IMR-90 (cell line): Measurements from ENCODE around the gene CCDC63. TPM values are rescaled to one million over a fixed set of nuclear protein-coding genes. Genes with fewer than 3 reads are reported as not detected.

ENCODE experiments used
- ATAC-seq: fragments of 200-7000 bp; cut with Tn5 transposase; 2 replicates; pipeline ENCODE4 v1.9.1; 2020; ENCODE audit warnings: low read depth, mild to moderate bottlenecking, moderate library complexity
- BruUV-seq: library from RNA; stranded (reverse); fragments of 400-500 nt; replicated peaks from 2 replicates; lab custom pipeline; 2021; lab: Mats Ljungman, UMichigan
- CTCF ChIA-PET: fragments of 300-600 bp; formaldehyde crosslinking; extraction: SDS; loops from one replicate; lab custom pipeline; 2021; ENCODE audit warnings: antibody characterized with exemption; lab: Yijun Ruan, JAX
- POLR2A ChIA-PET: fragments of 300-600 bp; sonication (Branson Sonifier 250); formaldehyde crosslinking; loops from one replicate; lab custom pipeline; 2022; ENCODE audit warnings: antibody characterized with exemption; ENCODE audit not compliant: unreplicated experiment; lab: Charles Lee
- DNase-seq: peaks from one replicate; pipeline ENCODE4 v3.0.0; 2013
- H2AFZ ChIP-seq: replicated peaks from 2 replicates; pipeline ENCODE3; 2013; ENCODE audit warnings: low read length, mild to moderate bottlenecking; ENCODE audit not compliant: poor library complexity
- H2AK5ac ChIP-seq: 2 replicates; pipeline ENCODE4 v1.6.1; 2013; ENCODE audit warnings: low read depth, low read length, inconsistent platforms
- H2AK9ac ChIP-seq: replicated peaks from 2 replicates; pipeline ENCODE3; 2013; ENCODE audit warnings: mild to moderate bottlenecking, low read depth, low read length, moderate library complexity; ENCODE audit not compliant: poor library complexity
- H2BK120ac ChIP-seq: 2 replicates; pipeline ENCODE4 v1.6.1; 2013; ENCODE audit warnings: low read depth, low read length, inconsistent platforms
- H2BK15ac ChIP-seq: 3 replicates; pipeline ENCODE4 v1.6.1; 2013; ENCODE audit warnings: low read depth, low read length, inconsistent platforms
- H2BK20ac ChIP-seq: 2 replicates; pipeline ENCODE4 v1.6.1; 2013; ENCODE audit warnings: low read depth, mild to moderate bottlenecking, inconsistent platforms, low read length, moderate library complexity
- H2BK5ac ChIP-seq: 2 replicates; pipeline ENCODE4 v1.6.1; 2013; ENCODE audit warnings: mild to moderate bottlenecking, low read depth, low read length, inconsistent platforms; ENCODE audit not compliant: poor library complexity, severe bottlenecking
- H3K14ac ChIP-seq: replicated peaks from 2 replicates; pipeline ENCODE4 v1.6.1; 2013; ENCODE audit warnings: low read depth, low read length, inconsistent platforms
- H3K18ac ChIP-seq: 2 replicates; pipeline ENCODE4 v1.6.1; 2013; ENCODE audit warnings: low read depth, low read length, control low read depth
- H3K23ac ChIP-seq: 2 replicates; pipeline ENCODE4 v1.6.1; 2013; ENCODE audit warnings: low read depth, low read length, inconsistent platforms
- H3K27ac ChIP-seq: 2 replicates; pipeline ENCODE4 v1.5.1; 2013; ENCODE audit warnings: mild to moderate bottlenecking, control low read depth, low read length; ENCODE audit not compliant: insufficient read depth
- H3K27me3 ChIP-seq: 2 replicates; pipeline ENCODE4 v1.6.1; 2013; ENCODE audit warnings: low read length; ENCODE audit not compliant: control insufficient read depth, insufficient read depth
- H3K36me3 ChIP-seq: 2 replicates; pipeline ENCODE4 v1.6.1; 2013; ENCODE audit warnings: low read length, mixed read lengths; ENCODE audit not compliant: control insufficient read depth, insufficient read depth
- H3K4ac ChIP-seq: 2 replicates; pipeline ENCODE4 v1.6.1; 2013; ENCODE audit warnings: low read depth, low read length, inconsistent platforms
- H3K4me1 ChIP-seq: 2 replicates; pipeline ENCODE4 v1.6.1; 2013; ENCODE audit warnings: low read length, mixed read lengths; ENCODE audit not compliant: control insufficient read depth, insufficient read depth
- H3K4me2 ChIP-seq: 2 replicates; pipeline ENCODE4 v1.6.1; 2013; ENCODE audit warnings: low read depth, mild to moderate bottlenecking, control low read depth, low read length, moderate library complexity
- H3K4me3 ChIP-seq: 2 replicates; pipeline ENCODE4 v1.5.1; 2013; ENCODE audit warnings: low read depth, mild to moderate bottlenecking, control low read depth, low read length, moderate library complexity; ENCODE audit not compliant: insufficient read depth
- H3K56ac ChIP-seq: 2 replicates; pipeline ENCODE4 v1.6.1; 2013; ENCODE audit warnings: low read length, inconsistent platforms; ENCODE audit not compliant: insufficient read depth; ENCODE audit errors: extremely low read depth
- H3K79me1 ChIP-seq, 2 experiments: 2 replicates each; pipeline ENCODE4 v1.6.1; 2013; ENCODE audit warnings: low read length in 2 of 2, inconsistent platforms in 1 of 2, low read depth in 1 of 2
- H3K9ac ChIP-seq: 2 replicates; pipeline ENCODE4 v1.6.1; 2013; ENCODE audit warnings: low read depth, low read length, control low read depth
- H3K9me1 ChIP-seq: 2 replicates; pipeline ENCODE4 v1.6.1; 2013; ENCODE audit warnings: low read length, inconsistent platforms; ENCODE audit not compliant: insufficient read depth
- H3K9me3 ChIP-seq: 2 replicates; pipeline ENCODE4 v1.6.1; 2013; ENCODE audit warnings: low read length; ENCODE audit not compliant: control insufficient read depth, insufficient read depth
- H4K20me1 ChIP-seq: 2 replicates; pipeline ENCODE4 v1.6.1; 2013; ENCODE audit warnings: low read length, inconsistent platforms; ENCODE audit not compliant: insufficient read depth
- H4K5ac ChIP-seq: 2 replicates; pipeline ENCODE4 v1.6.1; 2013; ENCODE audit warnings: mild to moderate bottlenecking, low read depth, low read length, control low read depth
- H4K8ac ChIP-seq, 2 experiments: 2 replicates each; pipeline ENCODE4 v1.6.1; 2013; ENCODE audit warnings: low read depth in 2 of 2, low read length in 2 of 2, control low read depth in 1 of 2, inconsistent platforms in 1 of 2
- H4K91ac ChIP-seq: 2 replicates; pipeline ENCODE4 v1.6.1; 2013; ENCODE audit warnings: low read depth, low read length, inconsistent platforms; ENCODE audit not compliant: insufficient read depth
- CHD1 ChIP-seq: IDR thresholded peaks from 2 replicates; pipeline ENCODE4 v1.6.1; 2012; ENCODE audit warnings: low read depth, low read length, improper control_type of control experiment
- MAFK ChIP-seq: IDR thresholded peaks from 2 replicates; pipeline ENCODE4 v1.6.1; 2012; ENCODE audit warnings: low read depth, low read length, improper control_type of control experiment
- MAZ ChIP-seq: IDR thresholded peaks from 2 replicates; pipeline ENCODE4 v1.6.1; 2012; ENCODE audit warnings: low read depth, mild to moderate bottlenecking, low read length, improper control_type of control experiment, moderate library complexity, borderline replicate concordance
- POLR2A ChIP-seq: IDR thresholded peaks from 2 replicates; pipeline ENCODE4 v1.6.1; 2012; ENCODE audit warnings: mild to moderate bottlenecking, low read depth, low read length
- RCOR1 ChIP-seq: IDR thresholded peaks from 2 replicates; pipeline ENCODE4 v1.6.1; 2012; ENCODE audit warnings: mild to moderate bottlenecking, low read length, improper control_type of control experiment; ENCODE audit not compliant: insufficient replicate concordance
- SMC3 ChIP-seq: fragments of 150-350 bp; IDR thresholded peaks from 2 replicates; pipeline ENCODE4 v1.6.1; 2016; ENCODE audit warnings: low read depth, mild to moderate bottlenecking, antibody characterized with exemption, low read length, moderate library complexity
- WGBS, 2 experiments: methylation state at CpG; one replicate each; pipeline versions ENCODE4 v1.1.5 to v1.1.7; 2013; ENCODE audit warnings: missing lambda C conversion rate in 2 of 2; ENCODE audit not compliant: insufficient read length in 1 of 2; ENCODE audit errors: extremely low coverage in 2 of 2; 5-methylcytosine and 5-hydroxymethylcytosine counted together
- dilution Hi-C: fragments of 300-500 bp; cut with HindIII; formaldehyde crosslinking; loops from one replicate; pipeline ENCODE4 v1.14.3; 2018; ENCODE audit warnings: low sequenced_read_pairs; ENCODE audit not compliant: unreplicated experiment
- in situ Hi-C: fragments of 300-500 bp; cut with MboI; formaldehyde crosslinking; loops from 3 replicates; pipeline ENCODE4 v1.14.3; 2019; ENCODE audit warnings: low sequenced_read_pairs, inconsistent platforms, mixed read lengths
- intact Hi-C: fragments of 100-400 bp; cut with micrococcal nuclease; formaldehyde crosslinking; loops from 2 replicates; pipeline ENCODE4 v1.10.0; 2022
- polyA plus RNA-seq, 3 experiments: library from polyadenylated mRNA; depleted of rRNA; stranded (reverse); fragments of >200 nt; gene quantifications; 2 replicates each; pipeline ENCODE4 v1.2.3, GENCODE V29; 2012; ENCODE audit warnings: low replicate concordance in 1 of 3
- total RNA-seq: library from RNA; depleted of rRNA; stranded (reverse); fragments of >200 nt; gene quantifications from 2 replicates; pipeline ENCODE4 v1.2.3, GENCODE V29; 2012

CCDC63 gene
- total and polyA plus RNA-seq, 2 of the 4 experiments (the other 2 are of a cell fraction) = not detected

DNA sequence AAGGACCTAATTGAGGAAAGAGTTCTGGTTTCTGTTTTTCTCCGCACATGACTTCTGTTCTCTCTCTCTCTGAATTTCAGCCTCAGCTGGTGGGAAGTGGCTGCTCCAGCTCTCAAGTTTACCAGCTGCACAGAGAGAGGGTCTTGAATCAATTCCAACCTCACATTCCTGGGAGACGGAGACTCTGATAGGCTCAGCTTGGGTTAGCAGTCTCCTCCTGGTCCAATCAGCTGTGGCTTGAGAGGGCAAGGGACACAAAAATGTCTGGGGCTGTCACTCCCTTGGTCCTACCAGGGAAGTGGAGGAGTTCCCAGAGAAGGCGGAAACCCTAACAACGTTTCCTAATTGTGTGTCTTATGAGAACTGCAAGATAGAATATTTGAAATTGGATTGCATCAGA lies 7.0 kb downstream of the CCDC63 start:
- dilution Hi-C loops (no loop called here), in situ Hi-C loops (no loop called here), intact Hi-C loops (no loop called here)
- no CpG with 5 or more reads among the region's 4 CpGs for WGBS, 2 experiments
- ChIA-PET POLR2A (no interaction called here), CTCF (no interaction called here)
- Histone ChIP-seq H3K79me1 (no peaks in the 10 kb centered on the region), H3K4me1 (no peaks in the 10 kb centered on the region), H2AK9ac (no peak overlapping the region), H4K5ac (no peak overlapping the region), H3K56ac (no peak overlapping the region), H3K9me1 (no peaks in the 10 kb centered on the region), H2AFZ (no peak overlapping the region), H3K9me3 (no peaks in the 10 kb centered on the region), H4K20me1 (no peaks in the 10 kb centered on the region), H3K9ac (no peak overlapping the region), H4K8ac (no peak overlapping the region), H4K91ac (no peak overlapping the region), H3K4ac (no peak overlapping the region), H3K18ac (no peak overlapping the region), H3K4me2 (no peak overlapping the region), H2BK20ac (no peak overlapping the region), H3K4me3 (no peak overlapping the region), H2AK5ac (no peak overlapping the region), H3K14ac (no peak overlapping the region), H2BK5ac (no peak overlapping the region), H2BK15ac (no peak overlapping the region), H3K27me3 (peaks cover 4% of the 10 kb centered on the region), H3K36me3 (no peaks in the 10 kb centered on the region), H3K23ac (no peak overlapping the region), H2BK120ac (no peak overlapping the region), H3K27ac (no peak overlapping the region)
- TF ChIP-seq SMC3 (no peak), POLR2A (no peak), CHD1 (no peak), MAFK (no peak), RCOR1 (no peak), MAZ (no peak)
- DNase-seq (no peak), ATAC-seq (no peak)
- BruUV-seq = no TSS peak
